Measurements from ENCODE around the gene NDUFB8.

- TF ChIP-seq POLR2A (IDR thresholded peaks at IDR 0.05) (no peak), EP300 (IDR thresholded peaks at IDR 0.05) (no peak), CTCF (IDR thresholded peaks at IDR 0.05) (no peak)
These were observed 22.1 kb upstream of the NDUFB8 start for GRCh38 chr10:100551738-100552137.

Measured in suprapubic skin (tissue), 3 donors.